GM23248 (cell line): ENCODE results near the gene HSD17B4.

Experiments
- EZH2 ChIP-seq: fragments of 200-600 bp; sonication (generic); IDR thresholded peaks from 2 replicates; pipeline ENCODE4 v1.6.1; 2018; ENCODE audit warnings: antibody characterized with exemption, mild to moderate bottlenecking; ENCODE audit not compliant: insufficient read depth, poor library complexity, severe bottlenecking
- EZH2phosphoT487 ChIP-seq: fragments of 200-600 bp; sonication (generic); IDR thresholded peaks from 2 replicates; pipeline ENCODE4 v1.6.1; 2018; ENCODE audit warnings: antibody characterized with exemption, moderate library complexity, mild to moderate bottlenecking, low read depth; ENCODE audit not compliant: insufficient read depth

DNA sequence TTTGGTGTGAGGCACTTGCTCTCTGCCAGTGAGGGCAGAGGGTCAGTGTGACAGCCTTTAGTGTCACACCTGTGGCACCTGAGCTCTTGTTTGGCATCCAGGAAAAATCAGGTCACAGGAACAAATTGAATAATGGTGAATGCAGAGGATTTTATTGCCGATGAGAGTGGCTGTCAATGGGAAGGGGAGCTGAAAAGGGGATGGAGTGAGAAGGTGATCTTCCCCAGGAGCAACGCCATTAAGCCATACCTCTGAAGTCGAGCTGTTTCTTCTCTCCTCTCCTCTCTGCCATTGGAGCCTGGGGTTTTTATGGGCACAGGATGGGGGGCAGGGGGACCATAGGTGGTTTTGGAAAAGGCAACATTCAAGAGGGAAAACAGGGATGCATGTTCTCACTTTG lies 2.4 kb upstream of the HSD17B4 start:
- TF ChIP-seq EZH2 (no peak), EZH2phosphoT487 (no peak)
